Duodenal mucosa (tissue), 2 donors: ENCODE measurements around the gene KLHL4.

ENCODE experiments used
- H3K27ac ChIP-seq: one replicate; pipeline ENCODE4 v1.7.0; 2013; ENCODE audit warnings: low read depth, low read length
- H3K27me3 ChIP-seq, 2 donors: one replicate each; pipeline ENCODE4 v1.7.0; 2013; ENCODE audit warnings: low read length in 2 of 2, control low read depth in 1 of 2; ENCODE audit not compliant: insufficient read depth in 2 of 2, control insufficient read depth in 1 of 2
- H3K36me3 ChIP-seq, 2 donors: one replicate each; pipeline ENCODE4 v1.7.0; 2013; ENCODE audit warnings: low read length in 2 of 2, control low read depth in 1 of 2; ENCODE audit not compliant: insufficient read depth in 2 of 2, control insufficient read depth in 1 of 2
- H3K4me1 ChIP-seq, 2 donors: one replicate each; pipeline ENCODE4 v1.7.0; 2013; ENCODE audit warnings: low read length in 2 of 2, control low read depth in 1 of 2; ENCODE audit not compliant: insufficient read depth in 2 of 2, control insufficient read depth in 1 of 2
- H3K4me3 ChIP-seq, 2 donors: one replicate each; pipeline ENCODE4 v1.7.0; 2013; ENCODE audit warnings: low read length in 2 of 2, low read depth in 1 of 2
- H3K9ac ChIP-seq, 2 donors: one replicate each; pipeline ENCODE4 v1.7.0; 2013; ENCODE audit warnings: low read length in 2 of 2, low read depth in 1 of 2
- H3K9me3 ChIP-seq, 2 donors: one replicate each; pipeline ENCODE4 v1.7.0; 2013; ENCODE audit warnings: low read length in 2 of 2, control low read depth in 1 of 2; ENCODE audit not compliant: control insufficient read depth in 1 of 2

The KLHL4 gene

DNA sequence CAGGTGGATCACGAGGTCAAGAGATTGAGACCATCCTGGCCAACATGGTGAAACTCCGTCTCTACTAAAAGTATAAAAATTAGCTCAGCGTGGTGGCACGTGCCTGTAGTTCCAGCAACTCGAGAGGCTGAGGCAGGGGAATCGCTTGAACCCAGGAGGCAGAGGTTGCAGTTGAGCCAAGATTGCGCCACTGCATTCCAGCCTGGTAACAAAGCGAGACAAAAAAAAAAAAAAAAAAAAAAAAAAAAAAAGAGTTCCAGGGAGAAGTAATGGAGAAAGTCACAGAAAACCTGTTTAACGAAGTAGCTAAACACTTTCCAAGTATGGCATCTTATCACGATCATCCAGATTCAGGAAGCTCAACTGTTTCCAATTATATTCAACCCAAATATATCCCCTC, 10.9 kb downstream of the KLHL4 start:
- Histone ChIP-seq H3K9ac (no peak overlapping the region), H3K9me3 (no peaks in the 10 kb centered on the region), H3K4me3 (no peak overlapping the region), H3K27ac (no peak overlapping the region), H3K4me1 (no peaks in the 10 kb centered on the region), H3K36me3 (no peaks in the 10 kb centered on the region), H3K27me3 (no peaks in the 10 kb centered on the region)

DNA sequence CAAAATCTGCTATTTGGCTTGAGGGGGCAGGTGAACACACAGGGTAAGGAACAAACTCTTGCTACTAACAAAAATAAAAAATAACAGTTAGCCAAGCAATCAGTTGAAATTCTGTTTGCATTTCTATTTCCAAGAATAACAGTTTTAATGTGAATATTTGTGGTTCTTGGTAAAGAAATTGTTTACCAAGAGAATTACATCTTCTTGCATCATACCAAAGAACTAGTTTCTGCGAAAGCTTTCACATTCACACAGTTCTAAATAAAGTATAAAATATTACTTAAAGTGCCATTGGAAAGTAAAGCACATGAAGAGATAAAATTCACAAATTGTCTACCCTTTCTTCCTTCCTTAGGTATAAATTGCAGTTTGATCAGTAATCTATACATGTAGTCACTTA, 54.4 kb downstream of the KLHL4 start:
- no peak overlapping the region for H3K27ac ChIP-seq
- H3K9me3 ChIP-seq: no peaks in the 10 kb centered on the region
- no peaks in the 10 kb centered on the region for H3K36me3 ChIP-seq
- no peaks in the 10 kb centered on the region for H3K4me1 ChIP-seq
- no peak overlapping the region for H3K4me3 ChIP-seq
- H3K9ac ChIP-seq: no peak overlapping the region
- H3K27me3 ChIP-seq: no peaks in the 10 kb centered on the region

DNA sequence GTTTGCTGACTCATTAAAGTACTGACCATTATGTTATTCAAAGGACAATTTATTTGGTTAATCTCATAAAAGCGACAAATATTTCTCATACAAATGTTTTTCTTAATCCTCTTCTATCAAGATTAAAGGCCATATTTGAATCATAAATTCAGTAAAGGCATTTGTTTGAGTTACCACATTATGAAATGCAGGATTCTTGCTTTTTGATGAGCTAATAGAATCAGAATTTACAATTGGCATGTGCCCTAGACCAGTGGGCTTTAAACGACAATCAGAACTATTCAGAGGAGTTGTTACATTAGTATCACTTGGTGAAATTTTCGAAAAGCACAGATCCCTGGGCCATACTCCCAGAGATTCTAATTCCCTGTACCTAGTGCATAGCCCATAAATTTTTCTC, 55.3 kb downstream of the KLHL4 start:
- Histone ChIP-seq H3K9ac (no peak overlapping the region), H3K36me3 (no peaks in the 10 kb centered on the region), H3K4me3 (no peak overlapping the region), H3K4me1 (no peaks in the 10 kb centered on the region), H3K9me3 (no peaks in the 10 kb centered on the region), H3K27ac (no peak overlapping the region), H3K27me3 (no peaks in the 10 kb centered on the region)

DNA sequence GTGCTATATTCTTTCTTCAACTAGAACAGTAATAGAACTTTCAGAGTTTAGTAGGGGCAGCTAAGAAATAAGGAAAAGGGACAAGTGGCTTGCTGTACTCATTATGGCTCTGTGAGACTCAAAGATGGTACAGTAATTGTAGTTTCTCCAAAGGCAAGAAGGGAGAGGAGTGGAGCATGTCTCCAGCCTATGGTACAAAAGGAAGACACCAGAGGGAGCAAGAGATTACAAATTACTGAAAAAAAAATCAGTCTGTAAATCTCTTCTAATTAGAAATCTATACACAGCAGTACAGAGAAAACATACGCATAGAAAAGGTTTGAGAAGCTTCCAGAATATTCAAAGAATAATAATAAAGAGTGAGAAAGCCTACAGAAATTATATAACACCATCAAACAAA, 61.4 kb downstream of the KLHL4 start:
- no peaks in the 10 kb centered on the region for H3K4me1 ChIP-seq
- H3K27ac ChIP-seq: no peak overlapping the region
- H3K9ac ChIP-seq: no peak overlapping the region

DNA sequence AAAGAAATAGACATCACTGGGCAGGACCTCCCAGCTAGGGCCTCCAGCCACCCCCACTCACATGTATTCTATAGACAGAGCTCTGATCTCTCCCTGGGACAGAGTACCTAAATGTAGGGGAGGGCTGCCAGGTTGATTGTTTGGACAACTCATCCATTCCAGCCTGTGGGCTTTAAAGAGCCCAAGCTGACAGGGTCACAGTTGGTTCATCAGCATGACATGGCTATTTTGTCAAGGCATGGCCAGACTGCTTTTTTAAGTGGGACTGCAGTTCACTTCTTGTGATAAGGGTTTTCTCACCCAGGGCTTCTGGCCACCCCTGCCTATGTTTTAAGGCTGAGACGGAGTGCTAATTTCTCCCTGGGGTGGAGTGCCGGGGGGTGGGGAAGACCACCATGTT, 63.3 kb downstream of the KLHL4 start:
- no peak overlapping the region for H3K9ac ChIP-seq
- H3K9me3 ChIP-seq: no peaks in the 10 kb centered on the region
- H3K36me3 ChIP-seq: no peaks in the 10 kb centered on the region
- H3K4me3 ChIP-seq: no peak overlapping the region
- no peak overlapping the region for H3K27ac ChIP-seq
- no peaks in the 10 kb centered on the region for H3K27me3 ChIP-seq
- H3K4me1 ChIP-seq: no peaks in the 10 kb centered on the region

More for the DNA sequence above, 61.4 kb downstream of the KLHL4 start:
- H3K9me3 ChIP-seq: no peaks in the 10 kb centered on the region
- H3K27me3 ChIP-seq: no peaks in the 10 kb centered on the region
- H3K4me3 ChIP-seq: no peak overlapping the region
- no peaks in the 10 kb centered on the region for H3K36me3 ChIP-seq

DNA sequence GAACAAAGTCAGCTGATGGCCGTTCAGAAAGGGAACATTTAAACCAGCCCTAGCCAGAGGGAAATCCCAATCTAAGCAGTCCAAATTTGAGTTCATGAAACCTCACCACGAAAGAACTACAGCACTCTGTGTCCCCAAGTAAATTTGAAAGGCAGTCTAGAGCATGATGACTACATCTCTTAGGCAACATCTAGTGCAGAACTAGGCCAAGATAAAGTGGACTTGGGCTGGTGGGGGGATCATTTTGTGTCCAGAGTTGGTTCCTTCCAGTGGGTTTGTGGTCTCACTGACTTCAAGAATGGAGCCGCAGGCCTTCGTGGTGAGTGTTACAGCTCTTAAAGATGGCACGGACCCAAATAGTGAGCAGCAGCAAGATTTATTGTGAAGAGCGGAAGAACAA, 64.9 kb downstream of the KLHL4 start:
- Histone ChIP-seq H3K36me3 (no peaks in the 10 kb centered on the region), H3K27me3 (no peaks in the 10 kb centered on the region), H3K27ac (no peak overlapping the region), H3K9me3 (no peaks in the 10 kb centered on the region), H3K4me3 (no peak overlapping the region), H3K9ac (no peak overlapping the region), H3K4me1 (no peaks in the 10 kb centered on the region)

DNA sequence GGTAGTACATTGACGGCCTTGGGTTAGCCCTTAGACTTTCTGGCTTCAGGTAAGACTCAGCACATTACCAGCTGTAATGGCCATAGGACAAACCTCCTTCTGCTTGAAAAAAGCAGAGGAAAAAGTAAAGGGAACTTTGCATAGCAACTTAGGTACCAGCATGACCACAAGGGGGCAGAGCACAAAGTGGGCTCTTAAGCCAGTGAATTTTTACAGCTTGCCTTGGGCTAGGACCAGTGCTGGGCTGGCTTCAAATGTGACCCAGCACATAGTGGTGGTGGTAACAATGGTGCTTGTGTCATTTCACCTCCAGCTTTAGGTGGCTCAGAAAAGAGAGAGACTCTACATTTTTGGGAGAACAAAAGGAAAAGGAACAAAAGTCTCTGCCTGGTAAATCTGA, 66.1 kb downstream of the KLHL4 start:
- H3K36me3 ChIP-seq: no peaks in the 10 kb centered on the region
- no peaks in the 10 kb centered on the region for H3K4me1 ChIP-seq
- no peaks in the 10 kb centered on the region for H3K9me3 ChIP-seq
- no peaks in the 10 kb centered on the region for H3K27me3 ChIP-seq
- H3K27ac ChIP-seq: no peak overlapping the region
- no peak overlapping the region for H3K4me3 ChIP-seq
- no peak overlapping the region for H3K9ac ChIP-seq

DNA sequence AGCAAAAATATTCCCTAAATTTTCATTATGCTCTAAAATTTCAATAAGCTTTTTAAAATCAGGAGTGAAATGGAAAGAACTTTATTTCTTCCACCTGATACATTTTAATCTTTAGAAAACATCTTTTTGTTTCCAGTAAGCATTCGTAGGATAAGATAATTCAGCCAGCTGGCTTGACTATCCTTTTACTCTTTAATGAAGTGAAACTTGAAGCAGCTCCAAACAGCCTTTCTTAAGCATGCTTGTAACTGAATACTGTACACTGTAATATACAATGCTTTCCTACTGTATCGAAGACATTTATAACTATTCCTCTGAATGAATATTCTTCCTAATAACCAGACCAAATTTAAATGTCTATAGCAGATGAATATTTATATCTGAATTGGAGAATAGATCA, 98.8 kb downstream of the KLHL4 start:
- H3K4me1 ChIP-seq: no peaks in the 10 kb centered on the region
- no peaks in the 10 kb centered on the region for H3K36me3 ChIP-seq
- H3K9me3 ChIP-seq: no peaks in the 10 kb centered on the region
- no peak overlapping the region for H3K9ac ChIP-seq
- no peak overlapping the region for H3K27ac ChIP-seq
- H3K27me3 ChIP-seq: no peaks in the 10 kb centered on the region
- H3K4me3 ChIP-seq: no peak overlapping the region

DNA sequence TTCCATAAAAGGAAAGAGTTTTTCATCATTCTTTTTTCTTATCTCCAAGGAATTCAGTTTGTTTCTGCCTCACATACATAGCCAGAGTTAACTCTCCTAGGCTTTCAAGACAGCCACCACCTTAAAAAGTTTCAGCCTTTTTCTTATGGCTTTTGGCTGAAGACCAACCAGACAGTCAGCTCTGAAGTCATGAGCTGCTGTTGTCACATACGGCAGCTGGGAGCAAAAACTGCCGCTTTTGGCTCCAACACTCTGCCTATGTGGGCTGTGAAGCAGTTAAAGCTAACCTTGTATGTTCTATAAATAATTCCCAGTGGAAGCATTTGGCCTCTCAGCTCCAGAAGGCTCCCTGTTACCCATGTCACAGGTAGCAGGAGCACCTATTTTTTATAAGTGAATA, 104.1 kb downstream of the KLHL4 start:
- H3K27ac ChIP-seq: no peak overlapping the region
- no peak overlapping the region for H3K4me3 ChIP-seq
- no peaks in the 10 kb centered on the region for H3K4me1 ChIP-seq
- no peak overlapping the region for H3K9ac ChIP-seq
- no peaks in the 10 kb centered on the region for H3K27me3 ChIP-seq
- H3K36me3 ChIP-seq: no peaks in the 10 kb centered on the region
- H3K9me3 ChIP-seq: no peaks in the 10 kb centered on the region

DNA sequence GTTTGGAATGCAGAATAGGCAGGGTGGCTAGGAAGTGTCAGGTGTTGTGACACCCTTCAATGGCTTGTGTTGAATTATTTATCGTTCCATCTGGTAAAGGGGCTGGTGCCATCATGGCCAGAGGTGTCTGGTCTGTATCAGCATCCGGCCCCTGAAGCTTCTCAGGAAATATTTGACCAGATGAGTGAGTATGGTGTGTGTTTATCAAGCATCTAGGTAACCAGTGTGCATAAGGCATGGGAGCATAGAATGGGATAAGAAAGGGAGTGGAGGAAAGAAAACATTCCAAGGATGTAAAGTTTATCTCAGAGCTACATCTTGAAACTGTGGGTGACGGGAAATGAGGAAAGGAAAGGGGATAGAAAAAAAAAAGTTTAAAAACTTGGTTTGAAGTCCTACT, 109.4 kb downstream of the KLHL4 start:
- no peaks in the 10 kb centered on the region for H3K4me1 ChIP-seq
- H3K27me3 ChIP-seq: no peaks in the 10 kb centered on the region
- no peak overlapping the region for H3K4me3 ChIP-seq
- no peaks in the 10 kb centered on the region for H3K36me3 ChIP-seq
- no peak overlapping the region for H3K9ac ChIP-seq
- no peak overlapping the region for H3K27ac ChIP-seq
- no peaks in the 10 kb centered on the region for H3K9me3 ChIP-seq

DNA sequence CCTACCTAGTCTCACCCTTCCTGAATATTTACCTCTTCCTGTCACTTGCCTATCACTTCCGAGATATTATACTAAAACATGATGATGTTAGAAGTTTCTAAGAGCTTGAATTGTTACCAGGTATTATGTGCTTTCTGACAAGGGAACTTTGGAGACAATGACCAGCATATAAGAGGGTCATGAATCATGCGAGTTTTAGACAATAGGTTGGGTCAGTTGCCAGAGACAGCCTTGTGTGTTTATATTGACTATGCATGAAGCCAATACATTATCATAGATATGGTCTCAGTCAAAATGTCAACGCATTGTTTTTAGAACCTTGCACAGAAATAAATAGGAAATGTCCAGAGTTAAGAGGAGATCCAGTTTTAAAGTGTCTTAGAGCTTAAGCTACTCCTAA, 116.8 kb downstream of the KLHL4 start:
- Histone ChIP-seq H3K9ac (no peak overlapping the region), H3K27me3 (no peaks in the 10 kb centered on the region), H3K27ac (no peak overlapping the region), H3K36me3 (no peaks in the 10 kb centered on the region), H3K4me1 (no peaks in the 10 kb centered on the region), H3K4me3 (no peak overlapping the region), H3K9me3 (no peaks in the 10 kb centered on the region)
